GM12878 (cell line): ENCODE results near the gene SGF29.
"Not testable (repeated sequence)": the region's sequence is repeated elsewhere in the genome, so short reads cannot be mapped to it uniquely, and the experiment has no call there.

ENCODE experiments used
- BHLHE40 ChIP-seq, 2 experiments: fragments of 450-650 bp in 1 of 2; IDR thresholded peaks; 2 replicates each; pipeline ENCODE4 v1.6.1; 2011 to 2017; ENCODE audit warnings: low read depth in 2 of 2, borderline replicate concordance in 1 of 2, improper control_type of control experiment in 1 of 2, low read length in 1 of 2, mild to moderate bottlenecking in 1 of 2
- CBFB ChIP-seq: IDR thresholded peaks from 2 replicates; pipeline ENCODE4 v1.6.1; 2016; ENCODE audit warnings: antibody characterized with exemption, low read depth
- ESRRA ChIP-seq: IDR thresholded peaks from 2 replicates; pipeline ENCODE4 v1.6.1; 2012; ENCODE audit warnings: mild to moderate bottlenecking, low read length, improper control_type of control experiment
- ETV6 ChIP-seq, 2 experiments: fragments of 450-650 bp in 1 of 2; IDR thresholded peaks in 1 of 2; conservative IDR thresholded peaks in 1 of 2; 2 replicates each; pipeline ENCODE4 v1.6.1; 2014; ENCODE audit warnings: antibody characterized with exemption in 1 of 2, borderline replicate concordance in 1 of 2, low read depth in 1 of 2, mild to moderate bottlenecking in 1 of 2, moderate library complexity in 1 of 2
- HSF1 ChIP-seq: fragments of 150-350 bp; IDR thresholded peaks from 2 replicates; pipeline ENCODE4 v1.6.1; 2014; ENCODE audit warnings: mild to moderate bottlenecking, low read depth, low read length
- POLR2A ChIP-seq: IDR thresholded peaks from 2 replicates; pipeline ENCODE4 v1.6.1; 2011; ENCODE audit warnings: low read depth, mild to moderate bottlenecking, low read length
- SP1 ChIP-seq: IDR thresholded peaks from one replicate; pipeline ENCODE4 v1.6.1; 2011; ENCODE audit warnings: low read depth, low read length
- ZSCAN29 ChIP-seq: fragments of 450-650 bp; IDR thresholded peaks from 2 replicates; pipeline ENCODE4 v1.6.1; 2017; ENCODE audit warnings: mild to moderate bottlenecking, moderate library complexity
- TF ChIP-seq, protein P1 (sequence below): IDR thresholded peaks from 2 replicates; pipeline ENCODE4 v1.6.1; 2012; ENCODE audit warnings: low read depth, low read length, improper control_type of control experiment
- TF ChIP-seq, protein P2 (sequence below): IDR thresholded peaks from 2 replicates; pipeline ENCODE4 v1.6.1; 2012; ENCODE audit warnings: mild to moderate bottlenecking, low read depth, low read length
- TF ChIP-seq, protein P3 (sequence below): fragments of 450-650 bp; IDR thresholded peaks from 2 replicates; pipeline ENCODE4 v1.6.1; 2016; ENCODE audit warnings: mild to moderate bottlenecking

DNA sequence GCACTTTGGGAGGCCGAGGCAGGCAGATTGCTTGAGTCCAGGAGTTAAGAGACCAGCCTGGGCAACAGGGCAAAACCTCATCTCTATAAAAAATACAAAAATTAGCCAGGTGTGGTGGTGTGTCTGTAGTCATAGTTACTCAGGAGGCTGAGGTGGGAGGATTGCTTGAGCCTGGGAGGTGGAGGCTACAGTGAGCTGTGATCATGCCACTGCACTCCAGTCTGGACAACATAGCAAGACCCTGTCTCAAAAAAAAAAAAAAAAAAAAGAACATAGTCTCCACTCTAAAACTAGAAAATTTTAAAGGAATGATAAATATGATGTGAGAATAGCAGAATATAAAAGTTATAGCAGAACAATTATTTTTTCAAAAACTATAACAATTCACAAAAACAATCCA is 66.6 kb downstream of the SGF29 start:
- not testable (repeated sequence) for TF ChIP-seq SP1; BHLHE40 (IDR thresholded peaks at IDR 0.05; ENCODE audit: borderline replicate concordance in 1 of 2, low read depth in 2 of 2, low read length in 1 of 2); ESRRA; CBFB; POLR2A; ETV6 (conservative IDR thresholded peaks at IDR 0.05 in 1 of 2, IDR thresholded peaks at IDR 0.05 in 1 of 2; ENCODE audit: borderline replicate concordance in 1 of 2, low read depth in 1 of 2); ZSCAN29; HSF1
- TF ChIP-seq, protein P1, sequence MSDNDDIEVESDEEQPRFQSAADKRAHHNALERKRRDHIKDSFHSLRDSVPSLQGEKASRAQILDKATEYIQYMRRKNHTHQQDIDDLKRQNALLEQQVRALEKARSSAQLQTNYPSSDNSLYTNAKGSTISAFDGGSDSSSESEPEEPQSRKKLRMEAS = not testable (repeated sequence)
- TF ChIP-seq, protein P2, sequence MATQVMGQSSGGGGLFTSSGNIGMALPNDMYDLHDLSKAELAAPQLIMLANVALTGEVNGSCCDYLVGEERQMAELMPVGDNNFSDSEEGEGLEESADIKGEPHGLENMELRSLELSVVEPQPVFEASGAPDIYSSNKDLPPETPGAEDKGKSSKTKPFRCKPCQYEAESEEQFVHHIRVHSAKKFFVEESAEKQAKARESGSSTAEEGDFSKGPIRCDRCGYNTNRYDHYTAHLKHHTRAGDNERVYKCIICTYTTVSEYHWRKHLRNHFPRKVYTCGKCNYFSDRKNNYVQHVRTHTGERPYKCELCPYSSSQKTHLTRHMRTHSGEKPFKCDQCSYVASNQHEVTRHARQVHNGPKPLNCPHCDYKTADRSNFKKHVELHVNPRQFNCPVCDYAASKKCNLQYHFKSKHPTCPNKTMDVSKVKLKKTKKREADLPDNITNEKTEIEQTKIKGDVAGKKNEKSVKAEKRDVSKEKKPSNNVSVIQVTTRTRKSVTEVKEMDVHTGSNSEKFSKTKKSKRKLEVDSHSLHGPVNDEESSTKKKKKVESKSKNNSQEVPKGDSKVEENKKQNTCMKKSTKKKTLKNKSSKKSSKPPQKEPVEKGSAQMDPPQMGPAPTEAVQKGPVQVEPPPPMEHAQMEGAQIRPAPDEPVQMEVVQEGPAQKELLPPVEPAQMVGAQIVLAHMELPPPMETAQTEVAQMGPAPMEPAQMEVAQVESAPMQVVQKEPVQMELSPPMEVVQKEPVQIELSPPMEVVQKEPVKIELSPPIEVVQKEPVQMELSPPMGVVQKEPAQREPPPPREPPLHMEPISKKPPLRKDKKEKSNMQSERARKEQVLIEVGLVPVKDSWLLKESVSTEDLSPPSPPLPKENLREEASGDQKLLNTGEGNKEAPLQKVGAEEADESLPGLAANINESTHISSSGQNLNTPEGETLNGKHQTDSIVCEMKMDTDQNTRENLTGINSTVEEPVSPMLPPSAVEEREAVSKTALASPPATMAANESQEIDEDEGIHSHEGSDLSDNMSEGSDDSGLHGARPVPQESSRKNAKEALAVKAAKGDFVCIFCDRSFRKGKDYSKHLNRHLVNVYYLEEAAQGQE = not testable (repeated sequence)
- TF ChIP-seq, protein P3, sequence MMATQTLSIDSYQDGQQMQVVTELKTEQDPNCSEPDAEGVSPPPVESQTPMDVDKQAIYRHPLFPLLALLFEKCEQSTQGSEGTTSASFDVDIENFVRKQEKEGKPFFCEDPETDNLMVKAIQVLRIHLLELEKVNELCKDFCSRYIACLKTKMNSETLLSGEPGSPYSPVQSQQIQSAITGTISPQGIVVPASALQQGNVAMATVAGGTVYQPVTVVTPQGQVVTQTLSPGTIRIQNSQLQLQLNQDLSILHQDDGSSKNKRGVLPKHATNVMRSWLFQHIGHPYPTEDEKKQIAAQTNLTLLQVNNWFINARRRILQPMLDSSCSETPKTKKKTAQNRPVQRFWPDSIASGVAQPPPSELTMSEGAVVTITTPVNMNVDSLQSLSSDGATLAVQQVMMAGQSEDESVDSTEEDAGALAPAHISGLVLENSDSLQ = not testable (repeated sequence)
